Bronchial epithelial cell (primary cell): Measurements from ENCODE around the gene RCN2. TPM values are rescaled to one million over a fixed set of nuclear protein-coding genes. Genes with fewer than 3 reads are reported as not detected.
"Not testable (repeated sequence)": the region's sequence is repeated elsewhere in the genome, so short reads cannot be mapped to it uniquely, and the experiment has no call there.

ENCODE experiments used
- DNase-seq: peaks from one replicate; pipeline ENCODE4 v3.0.0-alpha.2; 2010; ENCODE audit warnings: low read depth
- FAIRE-seq: peaks from 2 replicates; lab custom pipeline; 2011; peaks lifted over from hg19 to GRCh38; lab: Jason Lieb, UNC
- H3K27me3 ChIP-seq: 2 replicates; pipeline ENCODE4 v1.5.1; 2011; ENCODE audit warnings: low read length; ENCODE audit not compliant: control insufficient read depth, insufficient read depth
- H3K36me3 ChIP-seq: 2 replicates; pipeline ENCODE4 v1.5.1; 2011; ENCODE audit warnings: low read length; ENCODE audit not compliant: control insufficient read depth, insufficient read depth
- H3K4me3 ChIP-seq: 2 replicates; pipeline ENCODE4 v1.5.1; 2011; ENCODE audit warnings: mild to moderate bottlenecking, low read depth, low read length, control low read depth
- total RNA-seq: library from RNA; depleted of rRNA; stranded (reverse); fragments of >200 nt; gene quantifications from 2 replicates; pipeline ENCODE4 v1.2.1, GENCODE V29; 2014
- TF ChIP-seq, protein P1 (sequence below): IDR thresholded peaks from 2 replicates; pipeline ENCODE4 v1.5.1; 2011; ENCODE audit warnings: mild to moderate bottlenecking, moderate library complexity, low read length, control low read depth, inconsistent platforms; ENCODE audit not compliant: insufficient read depth, severe bottlenecking

RCN2 gene
- total RNA-seq, 1 donor from 2014 or later, result 60.6 TPM

DNA sequence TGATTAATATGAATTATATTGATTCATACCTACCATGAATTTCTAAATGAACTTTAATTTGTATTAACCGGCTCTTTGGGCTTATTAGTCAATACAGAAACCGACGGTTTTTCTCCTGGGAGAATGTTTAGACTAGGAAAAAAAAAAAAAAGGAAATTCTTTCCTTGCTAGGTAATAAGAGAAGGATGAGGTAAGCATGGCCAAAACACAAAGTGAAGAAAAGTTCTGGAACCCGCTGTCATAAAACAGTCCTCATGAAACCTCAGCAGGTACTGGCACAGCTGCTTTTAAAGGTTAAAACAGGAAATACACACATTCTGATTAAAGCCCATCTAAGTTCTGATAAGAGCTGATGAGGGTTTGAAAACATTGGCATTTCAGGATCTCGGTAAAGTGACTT, 32.6 kb downstream of the RCN2 start:
- FAIRE-seq, result no peak
- DNase-seq, result peak; percentile 49
- Histone ChIP-seq H3K27me3 (no peaks in the 10 kb centered on the region), H3K36me3 (no peaks in the 10 kb centered on the region), H3K4me3 (no peak overlapping the region)
- TF ChIP-seq, protein P1, sequence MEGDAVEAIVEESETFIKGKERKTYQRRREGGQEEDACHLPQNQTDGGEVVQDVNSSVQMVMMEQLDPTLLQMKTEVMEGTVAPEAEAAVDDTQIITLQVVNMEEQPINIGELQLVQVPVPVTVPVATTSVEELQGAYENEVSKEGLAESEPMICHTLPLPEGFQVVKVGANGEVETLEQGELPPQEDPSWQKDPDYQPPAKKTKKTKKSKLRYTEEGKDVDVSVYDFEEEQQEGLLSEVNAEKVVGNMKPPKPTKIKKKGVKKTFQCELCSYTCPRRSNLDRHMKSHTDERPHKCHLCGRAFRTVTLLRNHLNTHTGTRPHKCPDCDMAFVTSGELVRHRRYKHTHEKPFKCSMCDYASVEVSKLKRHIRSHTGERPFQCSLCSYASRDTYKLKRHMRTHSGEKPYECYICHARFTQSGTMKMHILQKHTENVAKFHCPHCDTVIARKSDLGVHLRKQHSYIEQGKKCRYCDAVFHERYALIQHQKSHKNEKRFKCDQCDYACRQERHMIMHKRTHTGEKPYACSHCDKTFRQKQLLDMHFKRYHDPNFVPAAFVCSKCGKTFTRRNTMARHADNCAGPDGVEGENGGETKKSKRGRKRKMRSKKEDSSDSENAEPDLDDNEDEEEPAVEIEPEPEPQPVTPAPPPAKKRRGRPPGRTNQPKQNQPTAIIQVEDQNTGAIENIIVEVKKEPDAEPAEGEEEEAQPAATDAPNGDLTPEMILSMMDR, result no peak

DNA sequence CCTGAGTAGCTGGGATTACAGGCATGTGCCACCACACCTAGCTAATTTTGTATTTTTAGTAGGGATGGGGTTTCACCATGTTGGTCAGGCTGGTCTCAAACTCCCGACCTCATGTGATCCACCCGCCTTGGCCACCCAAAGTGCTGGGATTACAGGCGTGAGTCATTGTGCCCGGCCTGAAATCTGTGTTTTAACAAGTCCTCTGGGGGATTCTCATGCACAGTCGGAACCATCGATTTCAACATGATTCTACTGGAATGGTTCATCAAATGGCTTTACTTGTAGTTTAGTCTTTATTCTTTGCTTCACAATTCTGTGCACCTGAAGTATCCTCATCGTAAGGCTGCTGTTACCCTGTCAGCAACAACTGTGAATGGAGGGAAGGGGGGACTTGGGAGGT, 34.5 kb downstream of the RCN2 start:
- FAIRE-seq, H3K27me3 ChIP-seq, H3K36me3 ChIP-seq, H3K4me3 ChIP-seq: not testable (repeated sequence)
- peak; percentile 26 for DNase-seq

DNA sequence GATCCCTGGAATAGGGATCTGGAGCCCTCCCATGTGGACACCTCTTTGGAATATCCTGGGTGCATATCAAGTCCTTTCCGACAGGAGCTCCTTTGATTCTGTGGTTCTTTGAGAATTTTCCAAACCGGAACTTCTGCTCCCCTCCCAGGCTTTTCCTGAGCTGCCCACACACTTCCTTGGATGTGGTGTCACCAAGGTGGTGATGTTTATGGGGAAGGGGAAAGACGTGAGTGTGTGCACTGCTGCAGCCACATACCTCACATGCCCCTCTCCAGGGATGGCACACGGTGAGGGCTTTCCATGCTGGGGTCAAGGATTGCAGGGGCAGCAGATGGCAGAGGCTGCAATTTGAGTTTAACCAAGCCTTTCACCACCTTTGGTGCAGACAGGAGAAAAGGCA, 35.5 kb downstream of the RCN2 start:
- DNase-seq (no peak), FAIRE-seq (no peak)
- Histone ChIP-seq H3K4me3 (no peak overlapping the region), H3K27me3 (no peaks in the 10 kb centered on the region), H3K36me3 (no peaks in the 10 kb centered on the region)
- TF ChIP-seq, protein P1, result no peak

DNA sequence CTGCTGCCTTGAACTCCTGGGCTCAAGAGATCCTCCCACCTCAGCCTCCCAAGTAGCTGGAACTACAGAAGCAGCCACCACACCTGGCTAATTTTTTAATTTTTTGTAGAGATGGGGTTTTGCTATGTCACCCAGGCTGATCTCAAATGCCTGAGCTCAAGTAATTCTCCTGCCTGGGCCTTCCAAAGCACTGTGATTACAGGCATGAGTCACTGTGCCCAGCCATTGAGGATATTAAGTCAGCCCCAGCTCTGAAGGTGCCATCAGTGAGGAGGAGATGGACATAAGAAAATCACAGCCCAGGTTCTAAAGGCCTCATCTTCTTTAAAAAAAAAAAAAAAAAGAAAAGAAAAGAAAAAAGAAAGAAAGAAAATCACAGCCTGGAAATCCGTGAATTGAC, 36.8 kb downstream of the RCN2 start:
- Histone ChIP-seq H3K27me3 (no peaks in the 10 kb centered on the region), H3K4me3 (no peak overlapping the region), H3K36me3 (no peaks in the 10 kb centered on the region)
- FAIRE-seq (no peak), DNase-seq (peak; percentile 64)
- TF ChIP-seq, protein P1, result no peak

DNA sequence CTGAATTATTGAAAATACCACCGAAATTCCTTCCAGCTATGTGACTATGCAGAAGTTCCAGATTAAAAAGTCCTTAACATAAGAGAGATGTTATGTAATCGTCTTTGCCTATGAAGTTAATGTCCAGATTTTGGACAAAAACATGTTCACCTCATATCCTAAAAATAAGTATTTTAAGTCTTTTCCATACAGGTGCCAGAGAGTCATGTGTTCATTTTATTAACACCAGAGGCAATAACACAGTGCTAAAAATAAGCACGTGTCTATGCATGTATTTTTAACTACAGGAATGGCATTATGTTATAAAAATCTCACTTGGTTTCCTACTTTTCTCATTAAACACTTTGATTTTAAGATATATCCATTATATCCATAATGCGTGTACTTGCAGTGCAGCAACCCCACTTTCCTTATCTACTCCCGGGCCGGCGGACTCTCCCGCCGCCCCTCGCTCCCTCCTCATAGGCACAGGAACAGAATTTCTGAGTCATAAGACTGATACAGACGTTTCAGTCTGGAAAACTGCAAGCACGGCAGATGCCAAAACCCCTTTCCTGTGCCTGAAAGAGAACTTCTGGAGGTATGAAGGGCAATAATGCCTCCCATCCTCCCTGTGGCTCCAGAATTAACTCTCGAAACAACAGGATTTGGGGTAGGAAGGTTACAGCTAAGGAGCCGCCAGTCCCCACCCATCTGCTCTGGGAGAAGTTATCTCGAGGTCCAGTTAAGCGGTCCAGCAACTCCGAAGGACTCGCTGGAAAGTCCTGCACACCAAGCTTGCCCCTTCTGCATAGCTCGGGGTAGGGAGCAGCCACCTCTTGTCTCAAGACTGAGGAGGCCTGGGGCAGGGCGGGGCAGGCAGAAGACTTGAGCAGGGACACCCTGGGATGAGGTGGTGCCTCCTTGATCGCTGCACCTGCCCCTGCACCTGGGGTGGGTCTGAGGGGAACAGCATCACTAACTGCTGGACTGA, 41.1 kb downstream of the RCN2 start:
- no peaks in the 10 kb centered on the region for H3K36me3 ChIP-seq
- FAIRE-seq, result no peak
- TF ChIP-seq, protein P1, result no peak
- no peak for DNase-seq
- H3K27me3 ChIP-seq, result no peaks in the 10 kb centered on the region
- no peak overlapping the region for H3K4me3 ChIP-seq

- Histone ChIP-seq H3K4me3 (no peak overlapping the region), H3K27me3 (no peaks in the 10 kb centered on the region), H3K36me3 (no peaks in the 10 kb centered on the region)
- TF ChIP-seq, protein P1, result peak; percentile 51
- FAIRE-seq (no peak), DNase-seq (no peak)
Measured at GRCh38 chr15:76973362-76973743, 41.8 kb downstream of the RCN2 start.
